Mesendoderm (in vitro differentiated cells): ENCODE measurements around the gene GALNT9.

Source experiments
- DNase-seq: peaks from one replicate; pipeline ENCODE4 v3.0.0; 2013
- H2AK5ac ChIP-seq: 2 replicates; pipeline ENCODE4 v1.6.1; 2013; ENCODE audit warnings: low read length, inconsistent platforms
- H2BK120ac ChIP-seq: 2 replicates; pipeline ENCODE4 v1.6.1; 2013; ENCODE audit warnings: low read depth, mild to moderate bottlenecking, low read length, moderate library complexity, mixed read lengths
- H2BK15ac ChIP-seq: replicated peaks from 2 replicates; pipeline ENCODE4 v1.6.1; 2013; ENCODE audit warnings: low read depth, mild to moderate bottlenecking, moderate library complexity
- H2BK5ac ChIP-seq: 2 replicates; pipeline ENCODE4 v1.6.1; 2013; ENCODE audit warnings: low read length, inconsistent platforms
- H3K18ac ChIP-seq: 2 replicates; pipeline ENCODE4 v1.6.1; 2013; ENCODE audit warnings: mild to moderate bottlenecking, low read length, mixed read lengths
- H3K23ac ChIP-seq: one replicate; pipeline ENCODE4 v1.6.1; 2013; ENCODE audit warnings: low read length
- H3K27ac ChIP-seq: 2 replicates; pipeline ENCODE4 v1.5.1; 2013; ENCODE audit warnings: low read depth, mild to moderate bottlenecking, inconsistent platforms, low read length, moderate library complexity
- H3K27me3 ChIP-seq: 2 replicates; pipeline ENCODE4 v1.6.1; 2013; ENCODE audit warnings: low read length, control low read depth, mild to moderate bottlenecking, inconsistent platforms; ENCODE audit not compliant: insufficient read depth, poor library complexity
- H3K36me3 ChIP-seq: 2 replicates; pipeline ENCODE4 v1.6.1; 2013; ENCODE audit warnings: low read length, inconsistent platforms; ENCODE audit not compliant: control insufficient read depth, insufficient read depth
- H3K4ac ChIP-seq: one replicate; pipeline ENCODE4 v1.6.1; 2013; ENCODE audit warnings: low read depth, mild to moderate bottlenecking, low read length, moderate library complexity
- H3K4me1 ChIP-seq: 2 replicates; pipeline ENCODE4 v1.6.1; 2013; ENCODE audit warnings: low read depth, low read length, inconsistent platforms; ENCODE audit not compliant: control insufficient read depth
- H3K4me2 ChIP-seq: 2 replicates; pipeline ENCODE4 v1.6.1; 2013; ENCODE audit warnings: low read length
- H3K4me3 ChIP-seq: 2 replicates; pipeline ENCODE4 v1.5.1; 2013; ENCODE audit warnings: mild to moderate bottlenecking, low read length
- H3K56ac ChIP-seq: one replicate; pipeline ENCODE4 v1.6.1; 2013; ENCODE audit warnings: low read length
- H3K79me1 ChIP-seq: 2 replicates; pipeline ENCODE4 v1.6.1; 2013; ENCODE audit warnings: low read length, inconsistent platforms
- H3K79me2 ChIP-seq: 2 replicates; pipeline ENCODE4 v1.6.1; 2013; ENCODE audit warnings: mild to moderate bottlenecking, low read length; ENCODE audit not compliant: control insufficient read depth, insufficient read depth
- H3K9ac ChIP-seq: 2 replicates; pipeline ENCODE4 v1.6.1; 2013; ENCODE audit warnings: low read length, inconsistent platforms
- H4K5ac ChIP-seq: one replicate; pipeline ENCODE4 v1.6.1; 2013; ENCODE audit warnings: low read length
- H4K8ac ChIP-seq: one replicate; pipeline ENCODE4 v1.6.1; 2013; ENCODE audit warnings: low read depth, mild to moderate bottlenecking, control low read depth, low read length, moderate library complexity
- WGBS: extraction: QIAGEN DNeasy Blood & Tissue Kit; methylation state at CpG from one replicate; pipeline ENCODE4 v1.1.7; 2013; ENCODE audit warnings: low lambda C conversion rate, missing lambda C conversion rate; ENCODE audit not compliant: insufficient coverage; ENCODE audit errors: extremely low coverage; 5-methylcytosine and 5-hydroxymethylcytosine counted together

The GALNT9 gene

GRCh38 chr12:132356691-132357622 lies 27.6 kb upstream of the GALNT9 start:
- H3K18ac ChIP-seq, result no peak overlapping the region
- no CpG with 5 or more reads among the region's 37 CpGs for WGBS
- DNase-seq, result peak; percentile 63
- H3K4me2 ChIP-seq, result no peak overlapping the region
- H3K79me2 ChIP-seq, result no peaks in the 10 kb centered on the region
- H3K27ac ChIP-seq, result no peak overlapping the region
- no peaks in the 10 kb centered on the region for H3K27me3 ChIP-seq
- H2AK5ac ChIP-seq, result no peak overlapping the region
- no peaks in the 10 kb centered on the region for H3K79me1 ChIP-seq
- no peak overlapping the region for H2BK15ac ChIP-seq
- H3K4ac ChIP-seq, result no peak overlapping the region
- no peak overlapping the region for H3K4me3 ChIP-seq
- H3K23ac ChIP-seq, result no peak overlapping the region
- H3K56ac ChIP-seq, result no peak overlapping the region
- H3K4me1 ChIP-seq, result no peaks in the 10 kb centered on the region
- no peaks in the 10 kb centered on the region for H3K36me3 ChIP-seq
- H3K9ac ChIP-seq, result no peak overlapping the region
- H2BK5ac ChIP-seq, result no peak overlapping the region
- H4K8ac ChIP-seq, result no peak overlapping the region
- H4K5ac ChIP-seq, result no peak overlapping the region
- no peak overlapping the region for H2BK120ac ChIP-seq

- no peak for DNase-seq
- no peak overlapping the region for H3K27ac ChIP-seq
- no peak overlapping the region for H3K18ac ChIP-seq
- no peak overlapping the region for H4K5ac ChIP-seq
- H3K4me1 ChIP-seq, result no peaks in the 10 kb centered on the region
- no peak overlapping the region for H3K4me2 ChIP-seq
- H3K56ac ChIP-seq, result no peak overlapping the region
- no peaks in the 10 kb centered on the region for H3K79me2 ChIP-seq
- WGBS, result no CpG with 5 or more reads among the region's 31 CpGs
- no peak overlapping the region for H2BK15ac ChIP-seq
- H3K23ac ChIP-seq, result no peak overlapping the region
- no peak overlapping the region for H2BK120ac ChIP-seq
- no peaks in the 10 kb centered on the region for H3K79me1 ChIP-seq
- no peaks in the 10 kb centered on the region for H3K27me3 ChIP-seq
- no peak overlapping the region for H3K4ac ChIP-seq
- no peak overlapping the region for H2BK5ac ChIP-seq
- no peak overlapping the region for H2AK5ac ChIP-seq
- no peak overlapping the region for H3K9ac ChIP-seq
- H3K36me3 ChIP-seq, result no peaks in the 10 kb centered on the region
- H3K4me3 ChIP-seq, result no peak overlapping the region
- no peak overlapping the region for H4K8ac ChIP-seq
Measured at GRCh38 chr12:132355742-132356681, 26.6 kb upstream of the GALNT9 start.

DNA sequence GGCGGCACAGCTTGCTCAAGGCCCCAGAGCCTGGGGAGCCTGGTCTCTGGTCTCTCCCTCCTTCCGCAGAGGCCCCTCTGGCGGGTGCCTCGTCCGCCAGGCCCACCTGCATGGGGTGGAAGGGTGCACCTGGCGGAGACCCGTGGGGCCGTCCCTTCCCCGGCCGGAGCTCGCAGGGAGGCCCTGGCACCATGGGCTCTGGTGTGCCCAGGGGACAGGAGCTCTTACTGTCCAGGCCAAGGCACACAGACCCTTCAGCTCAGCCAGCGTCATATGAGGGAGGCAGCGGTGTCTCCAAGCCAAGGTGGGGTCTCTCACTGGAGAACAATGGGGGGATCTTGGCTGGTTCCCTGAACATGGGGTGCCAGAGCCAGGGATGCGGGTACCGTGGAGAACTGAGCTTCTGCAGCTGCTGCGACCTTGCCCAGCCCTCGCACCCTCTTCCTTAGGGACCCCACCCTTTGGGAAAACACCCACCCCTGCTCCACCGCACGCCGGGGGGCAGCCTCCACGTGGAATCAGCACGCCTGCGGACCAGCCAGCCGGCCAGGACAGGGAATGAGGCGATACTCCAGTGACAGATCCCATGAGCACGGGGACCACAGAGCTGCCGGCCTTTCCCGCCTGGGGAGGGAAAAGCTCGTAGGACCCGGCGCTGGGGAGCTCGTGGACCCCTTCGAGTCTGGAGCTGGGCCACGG lies 25.7 kb upstream of the GALNT9 start:
- no peak overlapping the region for H2BK15ac ChIP-seq
- H3K79me2 ChIP-seq, result no peaks in the 10 kb centered on the region
- no peak overlapping the region for H3K23ac ChIP-seq
- no peaks in the 10 kb centered on the region for H3K27me3 ChIP-seq
- no peak overlapping the region for H2BK5ac ChIP-seq
- DNase-seq, result no peak
- no peaks in the 10 kb centered on the region for H3K4me1 ChIP-seq
- H3K56ac ChIP-seq, result no peak overlapping the region
- H2BK120ac ChIP-seq, result no peak overlapping the region
- H3K79me1 ChIP-seq, result no peaks in the 10 kb centered on the region
- H3K18ac ChIP-seq, result no peak overlapping the region
- H3K9ac ChIP-seq, result no peak overlapping the region
- H4K5ac ChIP-seq, result no peak overlapping the region
- no peak overlapping the region for H2AK5ac ChIP-seq
- no peak overlapping the region for H3K27ac ChIP-seq
- WGBS, result no CpG with 5 or more reads among the region's 34 CpGs
- H3K4me2 ChIP-seq, result no peak overlapping the region
- H3K4me3 ChIP-seq, result no peak overlapping the region
- H3K36me3 ChIP-seq, result no peaks in the 10 kb centered on the region
- H4K8ac ChIP-seq, result no peak overlapping the region
- H3K4ac ChIP-seq, result no peak overlapping the region

DNA sequence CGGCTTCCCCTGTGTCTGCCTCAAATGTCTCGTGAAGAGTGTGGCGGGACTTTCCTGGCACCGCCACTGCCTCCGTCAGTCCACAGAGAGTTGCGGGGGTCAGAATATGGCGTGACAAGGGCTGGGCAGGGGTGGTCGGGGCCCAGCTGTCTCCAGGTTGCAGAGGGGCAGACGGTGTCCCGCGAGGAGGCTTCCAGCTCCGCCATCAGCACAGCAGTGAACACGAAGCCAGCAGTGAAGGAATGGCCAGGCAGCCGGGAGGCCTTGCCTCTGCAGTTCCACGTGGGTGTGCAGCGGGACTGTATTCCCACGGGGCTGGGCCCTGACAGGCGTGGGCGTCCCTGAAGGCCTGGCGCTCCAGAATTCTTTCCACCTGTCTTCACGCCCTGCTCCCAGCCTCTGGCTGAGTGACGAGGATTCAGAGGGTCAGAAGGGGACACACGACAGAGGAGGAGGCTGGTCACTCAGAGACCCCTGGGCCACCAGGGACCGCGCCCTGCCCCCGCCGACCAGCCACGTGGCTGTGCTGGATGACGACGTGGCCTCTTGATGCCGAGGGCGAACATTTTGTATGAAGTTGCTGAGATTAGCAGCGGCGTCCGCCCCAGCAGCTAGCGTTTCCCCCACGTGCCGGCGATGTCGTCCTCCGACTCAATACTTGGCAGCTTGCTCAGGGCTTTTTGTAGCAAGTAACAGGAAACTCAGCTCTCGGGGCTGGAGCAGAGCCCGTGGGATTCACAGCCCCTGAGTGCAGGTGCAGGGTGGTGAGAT lies 25.0 kb upstream of the GALNT9 start:
- no peaks in the 10 kb centered on the region for H3K27me3 ChIP-seq
- no peak overlapping the region for H2AK5ac ChIP-seq
- no peak overlapping the region for H3K4me3 ChIP-seq
- H3K4me2 ChIP-seq, result no peak overlapping the region
- no peak overlapping the region for H3K4ac ChIP-seq
- H3K79me1 ChIP-seq, result no peaks in the 10 kb centered on the region
- no peaks in the 10 kb centered on the region for H3K4me1 ChIP-seq
- no peaks in the 10 kb centered on the region for H3K79me2 ChIP-seq
- H3K56ac ChIP-seq, result no peak overlapping the region
- H3K18ac ChIP-seq, result no peak overlapping the region
- no peak overlapping the region for H2BK5ac ChIP-seq
- no peak overlapping the region for H4K5ac ChIP-seq
- H3K9ac ChIP-seq, result no peak overlapping the region
- WGBS, result no CpG with 5 or more reads among the region's 43 CpGs
- no peak for DNase-seq
- H3K23ac ChIP-seq, result no peak overlapping the region
- no peak overlapping the region for H2BK15ac ChIP-seq
- no peak overlapping the region for H4K8ac ChIP-seq
- H3K36me3 ChIP-seq, result no peaks in the 10 kb centered on the region
- H2BK120ac ChIP-seq, result no peak overlapping the region
- H3K27ac ChIP-seq, result no peak overlapping the region

DNA sequence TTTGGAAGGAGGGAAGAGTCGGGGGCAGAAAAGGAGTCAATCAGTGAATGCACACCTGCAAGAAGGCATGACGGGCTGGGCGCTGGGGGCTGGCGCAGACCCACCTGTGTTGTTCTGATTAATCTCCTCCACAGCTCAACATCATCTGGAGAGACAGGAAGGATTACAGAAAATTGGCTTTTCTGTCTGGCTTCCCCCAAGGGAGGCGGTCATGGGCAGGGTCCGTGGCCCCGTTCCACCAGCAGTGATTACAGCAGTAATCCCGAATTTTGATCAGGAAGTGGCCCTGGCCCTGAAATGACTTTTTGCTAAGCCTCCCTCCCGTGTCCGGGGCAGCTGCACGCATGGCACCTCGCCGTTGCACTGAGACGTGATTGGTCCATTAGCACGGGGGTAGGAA lies 24.4 kb upstream of the GALNT9 start:
- H3K9ac ChIP-seq, result no peak overlapping the region
- no peak overlapping the region for H2BK120ac ChIP-seq
- no peaks in the 10 kb centered on the region for H3K4me1 ChIP-seq
- no peak overlapping the region for H2BK15ac ChIP-seq
- no peak overlapping the region for H4K5ac ChIP-seq
- no peak for DNase-seq
- no peak overlapping the region for H3K56ac ChIP-seq
- H3K4me2 ChIP-seq, result no peak overlapping the region
- H4K8ac ChIP-seq, result no peak overlapping the region
- H3K79me2 ChIP-seq, result no peaks in the 10 kb centered on the region
- H3K18ac ChIP-seq, result no peak overlapping the region
- no peak overlapping the region for H3K4ac ChIP-seq
- H3K27ac ChIP-seq, result no peak overlapping the region
- no peaks in the 10 kb centered on the region for H3K27me3 ChIP-seq
- H3K4me3 ChIP-seq, result no peak overlapping the region
- H3K79me1 ChIP-seq, result no peaks in the 10 kb centered on the region
- H3K36me3 ChIP-seq, result no peaks in the 10 kb centered on the region
- H3K23ac ChIP-seq, result no peak overlapping the region
- no peak overlapping the region for H2AK5ac ChIP-seq
- no peak overlapping the region for H2BK5ac ChIP-seq
- WGBS, result no CpG with 5 or more reads among the region's 15 CpGs
